Parathyroid adenoma (tissue), 2 donors: ENCODE results near the gene TYK2.
"Not testable (repeated sequence)": the region's sequence is repeated elsewhere in the genome, so short reads cannot be mapped to it uniquely, and the experiment has no call there.

Experiments used
- H2AFZ ChIP-seq: fragments of 300-600 bp; sonication (generic); one replicate; pipeline ENCODE4 v1.7.0; 2017; ENCODE audit warnings: antibody characterized with exemption, mild to moderate bottlenecking
- H3K27ac ChIP-seq: fragments of 300-600 bp; sonication (generic); one replicate; pipeline ENCODE4 v1.7.0; 2017
- H3K27me3 ChIP-seq: fragments of 300-600 bp; sonication (generic); one replicate; pipeline ENCODE4 v1.7.0; 2017; ENCODE audit warnings: low read length; ENCODE audit not compliant: control insufficient read depth, insufficient read depth
- H3K36me3 ChIP-seq: fragments of 300-600 bp; sonication (generic); one replicate; pipeline ENCODE4 v1.7.0; 2017; ENCODE audit warnings: low read length; ENCODE audit not compliant: control insufficient read depth, insufficient read depth
- H3K4me1 ChIP-seq: fragments of 300-600 bp; sonication (generic); one replicate; pipeline ENCODE4 v1.7.0; 2017; ENCODE audit warnings: control low read depth
- H3K4me2 ChIP-seq: fragments of 300-600 bp; sonication (generic); one replicate; pipeline ENCODE4 v1.7.0; 2017; ENCODE audit warnings: low read length
- H3K4me3 ChIP-seq: fragments of 300-600 bp; sonication (generic); one replicate; pipeline ENCODE4 v1.7.0; 2017; ENCODE audit warnings: low read depth, low read length
- H3K79me2 ChIP-seq: fragments of 300-600 bp; sonication (generic); one replicate; pipeline ENCODE4 v1.7.0; 2017; ENCODE audit warnings: control low read depth
- H3K9ac ChIP-seq: fragments of 300-600 bp; sonication (generic); one replicate; pipeline ENCODE4 v1.7.0; 2017; ENCODE audit warnings: mild to moderate bottlenecking
- H3K9me3 ChIP-seq: fragments of 300-600 bp; sonication (generic); one replicate; pipeline ENCODE4 v1.7.0; 2017; ENCODE audit warnings: low read length; ENCODE audit not compliant: control insufficient read depth
- CTCF ChIP-seq: fragments of 300-600 bp; sonication (generic); IDR thresholded peaks from one replicate; pipeline ENCODE4 v1.7.0; 2017; ENCODE audit warnings: antibody characterized with exemption, mild to moderate bottlenecking
- donor health status: primary hyperparathyroidism.

The TYK2 gene

GRCh38 chr19:10368101-10368803, 12.1 kb downstream of the TYK2 start:
- no peak overlapping the region for H3K4me3 ChIP-seq
- TF ChIP-seq CTCF, result no peak
- H3K9ac ChIP-seq, result no peak overlapping the region
- no peaks in the 10 kb centered on the region for H3K36me3 ChIP-seq
- no peak overlapping the region for H2AFZ ChIP-seq
- no peaks in the 10 kb centered on the region for H3K9me3 ChIP-seq
- no peaks in the 10 kb centered on the region for H3K79me2 ChIP-seq
- no peaks in the 10 kb centered on the region for H3K4me1 ChIP-seq
- H3K27me3 ChIP-seq, result no peaks in the 10 kb centered on the region
- H3K27ac ChIP-seq, result no peak overlapping the region
- no peak overlapping the region for H3K4me2 ChIP-seq

GRCh38 chr19:10366950-10367512, 13.3 kb downstream of the TYK2 start:
- not testable (repeated sequence) for H3K9me3 ChIP-seq, H3K9ac ChIP-seq, H3K4me3 ChIP-seq, H3K27ac ChIP-seq, H3K4me2 ChIP-seq, H3K27me3 ChIP-seq, H3K36me3 ChIP-seq, H3K4me1 ChIP-seq, H2AFZ ChIP-seq, H3K79me2 ChIP-seq

GRCh38 chr19:10365518-10365917, 14.9 kb downstream of the TYK2 start:
- Histone ChIP-seq H3K36me3 (no peaks in the 10 kb centered on the region), H3K9me3 (no peaks in the 10 kb centered on the region), H3K4me3 (no peak overlapping the region), H2AFZ (no peak overlapping the region), H3K79me2 (no peaks in the 10 kb centered on the region), H3K27ac (no peak overlapping the region), H3K27me3 (no peaks in the 10 kb centered on the region), H3K4me2 (no peak overlapping the region), H3K4me1 (no peaks in the 10 kb centered on the region), H3K9ac (no peak overlapping the region)
- no peak for TF ChIP-seq CTCF

- Histone ChIP-seq H3K4me3 (no peak overlapping the region), H3K9me3 (no peaks in the 10 kb centered on the region), H3K9ac (no peak overlapping the region), H3K79me2 (no peaks in the 10 kb centered on the region), H3K27me3 (no peaks in the 10 kb centered on the region), H2AFZ (no peak overlapping the region), H3K36me3 (no peaks in the 10 kb centered on the region), H3K4me2 (no peak overlapping the region), H3K4me1 (no peaks in the 10 kb centered on the region), H3K27ac (no peak overlapping the region)
- TF ChIP-seq CTCF, result no peak
Observed at GRCh38 chr19:10364644-10365043, 15.7 kb downstream of the TYK2 start.

- no peaks in the 10 kb centered on the region for H3K4me1 ChIP-seq
- H2AFZ ChIP-seq, result no peak overlapping the region
- H3K79me2 ChIP-seq, result no peaks in the 10 kb centered on the region
- no peak overlapping the region for H3K4me2 ChIP-seq
- no peak overlapping the region for H3K9ac ChIP-seq
- H3K27me3 ChIP-seq, result no peaks in the 10 kb centered on the region
- no peaks in the 10 kb centered on the region for H3K9me3 ChIP-seq
- TF ChIP-seq CTCF, result no peak
- no peak overlapping the region for H3K27ac ChIP-seq
- H3K36me3 ChIP-seq, result no peaks in the 10 kb centered on the region
- no peak overlapping the region for H3K4me3 ChIP-seq
Observed at GRCh38 chr19:10363789-10364281, 16.5 kb downstream of the TYK2 start.
